Measurements from ENCODE around the gene LRPAP1. TPM values are rescaled to one million over a fixed set of nuclear protein-coding genes. Genes with fewer than 3 reads are reported as not detected.

Gene LRPAP1
- total and polyA plus RNA-seq, 2 donors (not counting 3 experiments of a cell fraction or from before 2014, with no cell fraction given): 90.1 to 170 TPM

GRCh38 chr4:3501825-3502425 is 30.3 kb downstream of the LRPAP1 start:
- Histone ChIP-seq H3K27ac (ENCODE audit: insufficient read depth, low read depth, low read length) (no peak overlapping the region), H3K79me2 (ENCODE audit: control insufficient read depth, insufficient read depth, low read length) (peaks cover 2% of the 10 kb centered on the region), H4K20me1 (replicated peaks; ENCODE audit: control insufficient read depth, extremely low read depth, insufficient read depth, low read length) (no peaks in the 10 kb centered on the region), H3K4me2 (ENCODE audit: insufficient read depth, low read length) (no peak overlapping the region), H2AFZ (ENCODE audit: low read depth, low read length) (no peak overlapping the region), H3K9ac (replicated peaks; ENCODE audit: extremely low read depth, insufficient read depth, low read length) (no peak overlapping the region), H3K27me3 (ENCODE audit: control insufficient read depth in 2 of 2, insufficient read depth in 2 of 2, low read length in 2 of 2) (no peaks in the 10 kb centered on the region), H3K4me3 (replicated peaks in 1 of 3; ENCODE audit: insufficient read depth in 1 of 3, low read depth in 1 of 3, low read length in 3 of 3) (no peak overlapping the region), H3K9me1 (replicated peaks; ENCODE audit: control insufficient read depth, extremely low read depth, insufficient read depth, low read length) (no peaks in the 10 kb centered on the region), H3K36me3 (ENCODE audit: control insufficient read depth in 2 of 2, extremely low read depth in 1 of 2, insufficient read depth in 2 of 2, low read length in 2 of 2) (peaks cover 0 to 2% of the 10 kb centered on the region in 2 experiments), H3K9me3 (replicated peaks; ENCODE audit: control insufficient read depth, insufficient read depth, low read length) (no peaks in the 10 kb centered on the region), H3K4me1 (ENCODE audit: control insufficient read depth, extremely low read depth, insufficient read depth, low read length) (no peaks in the 10 kb centered on the region)
- intact Hi-C loops (cut with micrococcal nuclease) (no loop called here), dilution Hi-C loops (cut with MboI; ENCODE audit: extremely low pct_ligation_motif_present, low sequenced_read_pairs) (no loop called here)
- POLR2A ChIA-PET: no interaction called here
- BruUV-seq (replicated peaks): no TSS peak
- CTCF ChIA-PET: interaction anchor here (1.0 kb wide), 1 partner anchor 21 kb away, joined by 5 read pairs; no protein-coding TSS in a partner anchor
- TF ChIP-seq CTCF (IDR thresholded peaks at IDR 0.05; ENCODE audit: extremely low read depth in 1 of 2, insufficient read depth in 1 of 2, low read depth in 1 of 2, low read length in 2 of 2): no peak
- TF ChIP-seq POLR2A (IDR thresholded peaks at IDR 0.05; ENCODE audit: low read depth, low read length): no peak
- no peak for FAIRE-seq
- DNase-seq (ENCODE audit: low read depth, low spot score): no peak

GRCh38 chr4:3501126-3501824 is 30.9 kb downstream of the LRPAP1 start:
- Histone ChIP-seq H2AFZ (ENCODE audit: low read depth, low read length) (no peak overlapping the region), H3K9ac (replicated peaks; ENCODE audit: extremely low read depth, insufficient read depth, low read length) (no peak overlapping the region), H3K4me3 (replicated peaks in 1 of 3; ENCODE audit: insufficient read depth in 1 of 3, low read depth in 1 of 3, low read length in 3 of 3) (no peak overlapping the region), H3K9me3 (replicated peaks; ENCODE audit: control insufficient read depth, insufficient read depth, low read length) (no peaks in the 10 kb centered on the region), H3K4me1 (ENCODE audit: control insufficient read depth, extremely low read depth, insufficient read depth, low read length) (no peaks in the 10 kb centered on the region), H3K27ac (ENCODE audit: insufficient read depth, low read depth, low read length) (no peak overlapping the region), H3K27me3 (ENCODE audit: control insufficient read depth in 2 of 2, insufficient read depth in 2 of 2, low read length in 2 of 2) (no peaks in the 10 kb centered on the region), H3K36me3 (ENCODE audit: control insufficient read depth in 2 of 2, extremely low read depth in 1 of 2, insufficient read depth in 2 of 2, low read length in 2 of 2) (peaks cover 0 to 2% of the 10 kb centered on the region in 2 experiments), H3K79me2 (ENCODE audit: control insufficient read depth, insufficient read depth, low read length) (peaks cover 2% of the 10 kb centered on the region), H4K20me1 (replicated peaks; ENCODE audit: control insufficient read depth, extremely low read depth, insufficient read depth, low read length) (no peaks in the 10 kb centered on the region), H3K9me1 (replicated peaks; ENCODE audit: control insufficient read depth, extremely low read depth, insufficient read depth, low read length) (no peaks in the 10 kb centered on the region), H3K4me2 (ENCODE audit: insufficient read depth, low read length) (no peak overlapping the region)
- TF ChIP-seq POLR2AphosphoS5 (IDR thresholded peaks at IDR 0.05; ENCODE audit: insufficient read depth, low read depth, low read length) (no peak), MYC (IDR thresholded peaks at IDR 0.05; ENCODE audit: low read depth, low read length) (no peak), FOS (IDR thresholded peaks at IDR 0.05; ENCODE audit: borderline replicate concordance, insufficient read depth, low read length) (no peak), CTCF (IDR thresholded peaks at IDR 0.05; ENCODE audit: extremely low read depth in 1 of 2, insufficient read depth in 1 of 2, low read depth in 1 of 2, low read length in 2 of 2) (no peak), MAX (IDR thresholded peaks at IDR 0.05; ENCODE audit: insufficient read depth, insufficient read length) (no peak), GATA2 (IDR thresholded peaks at IDR 0.05; ENCODE audit: insufficient read depth, insufficient read length, low read depth, low read length) (no peak), JUN (IDR thresholded peaks at IDR 0.05; ENCODE audit: borderline replicate concordance, insufficient read depth, insufficient read length, low read depth) (no peak), EZH2 (IDR thresholded peaks at IDR 0.05; ENCODE audit: borderline replicate concordance, low read depth, low read length, severe bottlenecking) (no peak)
- no TSS peak for BruUV-seq (replicated peaks)
- POLR2A ChIA-PET: no interaction called here
- dilution Hi-C loops (cut with MboI; ENCODE audit: extremely low pct_ligation_motif_present, low sequenced_read_pairs) (no loop called here), intact Hi-C loops (cut with micrococcal nuclease) (no loop called here)
- CTCF ChIA-PET: interaction anchor here (1.0 kb wide), 1 partner anchor 21 kb away, joined by 5 read pairs; no protein-coding TSS in a partner anchor
- FAIRE-seq: no peak
- DNase-seq (ENCODE audit: low read depth, low spot score): no peak
